ENCODE results near the gene EVA1B. TPM values are rescaled to one million over a fixed set of nuclear protein-coding genes. Genes with fewer than 3 reads are reported as not detected.

The EVA1B gene
- total and polyA plus RNA-seq, 2 of the 4 experiments (the other 2 are of a cell fraction) = 49.8 to 64.6 TPM

DNA sequence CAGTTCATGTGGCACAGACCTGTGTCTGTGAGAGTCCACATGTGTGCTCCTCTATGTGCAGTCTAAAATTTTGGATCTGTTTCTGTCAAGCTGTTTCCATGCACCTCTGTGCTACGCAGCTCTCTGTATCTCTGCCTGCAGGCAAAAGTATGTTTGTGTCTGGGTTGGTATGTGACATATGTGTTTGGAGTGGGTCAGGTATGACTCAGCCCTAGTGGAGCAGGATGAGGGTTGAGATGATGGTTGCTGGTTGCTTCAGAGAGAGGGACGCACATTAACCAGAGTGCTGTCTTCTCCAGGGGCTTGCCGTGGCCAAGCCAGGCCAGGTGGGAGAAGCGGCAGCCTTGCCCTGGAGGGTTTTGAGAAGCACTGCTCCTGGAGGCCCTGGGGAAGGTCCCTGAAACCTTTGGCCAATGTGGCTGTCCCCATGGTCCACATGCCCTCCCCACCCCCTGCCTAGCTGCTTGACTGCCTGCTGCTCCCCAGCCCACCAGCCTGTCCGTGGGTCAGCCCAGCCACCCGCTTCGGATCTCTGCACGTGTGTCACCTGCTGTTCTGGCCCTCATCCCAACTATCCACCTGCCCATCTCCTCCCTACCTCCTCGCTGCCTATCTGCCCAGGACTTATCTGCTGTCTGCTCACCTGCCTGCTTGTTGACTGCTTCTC is 4.1 kb upstream of the EVA1B start:
- Histone ChIP-seq H4K5ac (ENCODE audit: low read depth, low read length) (no peak overlapping the region), H3K4me2 (ENCODE audit: low read depth, low read length) (peak overlapping the region; percentile 32; the same call in 1 of the 2 replicates), H2AK5ac (ENCODE audit: low read depth, low read length) (peak overlapping the region; percentile 70), H2BK5ac (ENCODE audit: low read depth, low read length, poor library complexity, severe bottlenecking) (peak overlapping the region; percentile 56), H3K56ac (ENCODE audit: extremely low read depth, insufficient read depth, low read length) (no peak overlapping the region), H3K18ac (ENCODE audit: low read depth, low read length) (no peak overlapping the region), H3K9ac (ENCODE audit: low read depth, low read length) (no peak overlapping the region), H3K23ac (ENCODE audit: low read depth, low read length) (no peak overlapping the region), H3K79me1 (ENCODE audit: low read depth in 1 of 2, low read length in 2 of 2) (peaks cover 0 to 44% of the 10 kb centered on the region in 2 experiments), H2AK9ac (replicated peaks; ENCODE audit: low read depth, low read length, poor library complexity) (peak overlapping the region; percentile 60), H4K91ac (ENCODE audit: insufficient read depth, low read depth, low read length) (peak overlapping the region; percentile 43; the same call in 1 of the 2 replicates), H3K27me3 (ENCODE audit: control insufficient read depth, insufficient read depth, low read length) (no peaks in the 10 kb centered on the region), H3K14ac (replicated peaks; ENCODE audit: low read depth, low read length) (0 out of 2 replicates have a peak overlapping the region, but pooled peaks have one; percentile 48), H4K8ac (ENCODE audit: low read depth in 2 of 2, low read length in 2 of 2) (no peak overlapping the region), H3K36me3 (ENCODE audit: control insufficient read depth, insufficient read depth, low read length) (no peaks in the 10 kb centered on the region), H2BK120ac (ENCODE audit: low read depth, low read length) (peak overlapping the region; percentile 35), H2BK15ac (ENCODE audit: low read depth, low read length) (0 out of 3 replicates have a peak overlapping the region, but pooled peaks have one; percentile 15), H3K4me1 (ENCODE audit: control insufficient read depth, insufficient read depth, low read length) (peaks cover 14% of the 10 kb centered on the region), H3K27ac (ENCODE audit: insufficient read depth, low read length) (no peak overlapping the region; the same call in 1 of the 2 replicates), H3K9me3 (ENCODE audit: control insufficient read depth, insufficient read depth, low read length) (no peaks in the 10 kb centered on the region), H2AFZ (replicated peaks; ENCODE audit: low read length, poor library complexity) (peak overlapping the region; percentile 58), H2BK20ac (ENCODE audit: low read depth, low read length) (0 out of 2 replicates have a peak overlapping the region, but pooled peaks have one; percentile 38), H3K9me1 (ENCODE audit: insufficient read depth, low read length) (peaks cover 18% of the 10 kb centered on the region), H3K4me3 (ENCODE audit: insufficient read depth, low read depth, low read length) (no peak overlapping the region), H4K20me1 (ENCODE audit: insufficient read depth, low read length) (no peaks in the 10 kb centered on the region), H3K4ac (ENCODE audit: low read depth, low read length) (peak overlapping the region; percentile 49)
- ChIA-PET POLR2A (ENCODE audit: unreplicated experiment) (no interaction called here), CTCF (no interaction called here)
- BruUV-seq (replicated peaks) = no TSS peak
- intact Hi-C loops (cut with micrococcal nuclease) = no loop called here
- in situ Hi-C loops (cut with MboI; ENCODE audit: low sequenced_read_pairs) = no loop called here
- DNase-seq (peak; percentile 80), ATAC-seq (ENCODE audit: low read depth) (peak; percentile 16)
- dilution Hi-C loops (cut with HindIII; ENCODE audit: low sequenced_read_pairs, unreplicated experiment) = no loop called here
- 84% methylated on average over 6 of the region's 9 CpGs; no CpG with 5 or more reads in 1 of the 2 experiments for WGBS, 2 experiments (ENCODE audit: extremely low coverage in 2 of 2, insufficient read length in 1 of 2)
- TF ChIP-seq RFX5 (IDR thresholded peaks at IDR 0.05; ENCODE audit: low read depth, low read length) = no peak
- peak; percentile 66 for TF ChIP-seq FOS (IDR thresholded peaks at IDR 0.05; ENCODE audit: low read depth, low read length)
- no peak for TF ChIP-seq RAD21 (IDR thresholded peaks at IDR 0.05; ENCODE audit: low read length)
- TF ChIP-seq POLR2A (IDR thresholded peaks at IDR 0.05; ENCODE audit: low read depth, low read length) = no peak
- TF ChIP-seq BHLHE40 (IDR thresholded peaks at IDR 0.05; ENCODE audit: low read depth, low read length) = no peak
- TF ChIP-seq, protein P1, sequence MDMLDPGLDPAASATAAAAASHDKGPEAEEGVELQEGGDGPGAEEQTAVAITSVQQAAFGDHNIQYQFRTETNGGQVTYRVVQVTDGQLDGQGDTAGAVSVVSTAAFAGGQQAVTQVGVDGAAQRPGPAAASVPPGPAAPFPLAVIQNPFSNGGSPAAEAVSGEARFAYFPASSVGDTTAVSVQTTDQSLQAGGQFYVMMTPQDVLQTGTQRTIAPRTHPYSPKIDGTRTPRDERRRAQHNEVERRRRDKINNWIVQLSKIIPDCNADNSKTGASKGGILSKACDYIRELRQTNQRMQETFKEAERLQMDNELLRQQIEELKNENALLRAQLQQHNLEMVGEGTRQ (IDR thresholded peaks at IDR 0.05; ENCODE audit: low read depth, low read length) = no peak
- no peak for TF ChIP-seq CHD1 (IDR thresholded peaks at IDR 0.05; ENCODE audit: low read depth, low read length)
- TF ChIP-seq MXI1 (IDR thresholded peaks at IDR 0.05; ENCODE audit: borderline replicate concordance, low read depth, low read length) = no peak
- TF ChIP-seq MAZ (IDR thresholded peaks at IDR 0.05; ENCODE audit: borderline replicate concordance, low read depth, low read length) = 0 out of 2 replicates have a peak, but pooled peaks have one; percentile 25
- TF ChIP-seq, protein P2, sequence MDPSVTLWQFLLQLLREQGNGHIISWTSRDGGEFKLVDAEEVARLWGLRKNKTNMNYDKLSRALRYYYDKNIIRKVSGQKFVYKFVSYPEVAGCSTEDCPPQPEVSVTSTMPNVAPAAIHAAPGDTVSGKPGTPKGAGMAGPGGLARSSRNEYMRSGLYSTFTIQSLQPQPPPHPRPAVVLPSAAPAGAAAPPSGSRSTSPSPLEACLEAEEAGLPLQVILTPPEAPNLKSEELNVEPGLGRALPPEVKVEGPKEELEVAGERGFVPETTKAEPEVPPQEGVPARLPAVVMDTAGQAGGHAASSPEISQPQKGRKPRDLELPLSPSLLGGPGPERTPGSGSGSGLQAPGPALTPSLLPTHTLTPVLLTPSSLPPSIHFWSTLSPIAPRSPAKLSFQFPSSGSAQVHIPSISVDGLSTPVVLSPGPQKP (IDR thresholded peaks at IDR 0.05; ENCODE audit: borderline replicate concordance, low read depth, low read length) = no peak
- TF ChIP-seq CEBPB (IDR thresholded peaks at IDR 0.05; ENCODE audit: low read depth, low read length) = peak; percentile 77
- TF ChIP-seq, protein P3, sequence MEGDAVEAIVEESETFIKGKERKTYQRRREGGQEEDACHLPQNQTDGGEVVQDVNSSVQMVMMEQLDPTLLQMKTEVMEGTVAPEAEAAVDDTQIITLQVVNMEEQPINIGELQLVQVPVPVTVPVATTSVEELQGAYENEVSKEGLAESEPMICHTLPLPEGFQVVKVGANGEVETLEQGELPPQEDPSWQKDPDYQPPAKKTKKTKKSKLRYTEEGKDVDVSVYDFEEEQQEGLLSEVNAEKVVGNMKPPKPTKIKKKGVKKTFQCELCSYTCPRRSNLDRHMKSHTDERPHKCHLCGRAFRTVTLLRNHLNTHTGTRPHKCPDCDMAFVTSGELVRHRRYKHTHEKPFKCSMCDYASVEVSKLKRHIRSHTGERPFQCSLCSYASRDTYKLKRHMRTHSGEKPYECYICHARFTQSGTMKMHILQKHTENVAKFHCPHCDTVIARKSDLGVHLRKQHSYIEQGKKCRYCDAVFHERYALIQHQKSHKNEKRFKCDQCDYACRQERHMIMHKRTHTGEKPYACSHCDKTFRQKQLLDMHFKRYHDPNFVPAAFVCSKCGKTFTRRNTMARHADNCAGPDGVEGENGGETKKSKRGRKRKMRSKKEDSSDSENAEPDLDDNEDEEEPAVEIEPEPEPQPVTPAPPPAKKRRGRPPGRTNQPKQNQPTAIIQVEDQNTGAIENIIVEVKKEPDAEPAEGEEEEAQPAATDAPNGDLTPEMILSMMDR (conservative IDR thresholded peaks at IDR 0.05; ENCODE audit: low read depth, low read length) = no peak
- no peak for TF ChIP-seq MAFK (IDR thresholded peaks at IDR 0.05; ENCODE audit: low read depth, low read length)
- 0 out of 2 replicates have a peak, but pooled peaks have one; percentile 53 for TF ChIP-seq NFE2L2 (IDR thresholded peaks at IDR 0.05; ENCODE audit: low read depth, low read length)
- no peak for TF ChIP-seq SMC3 (IDR thresholded peaks at IDR 0.05; ENCODE audit: low read depth, low read length)

Data from IMR-90 (cell line).